Left kidney (tissue), 2 donors: ENCODE results near the gene SRR. TPM values are rescaled to one million over a fixed set of nuclear protein-coding genes. Genes with fewer than 3 reads are reported as not detected.

Source experiments
- DNase-seq: peaks from one replicate; pipeline ENCODE4 v3.0.0-alpha.2; 2013
- polyA plus RNA-seq: library from polyadenylated mRNA; unstranded; fragments of 120-200 nt; gene quantifications from one replicate; pipeline ENCODE4 v1.2.1, GENCODE V29; 2013; ENCODE audit not compliant: insufficient read length

Gene SRR
- polyA plus RNA-seq, 1 donor, result 24.0 TPM

DNA sequence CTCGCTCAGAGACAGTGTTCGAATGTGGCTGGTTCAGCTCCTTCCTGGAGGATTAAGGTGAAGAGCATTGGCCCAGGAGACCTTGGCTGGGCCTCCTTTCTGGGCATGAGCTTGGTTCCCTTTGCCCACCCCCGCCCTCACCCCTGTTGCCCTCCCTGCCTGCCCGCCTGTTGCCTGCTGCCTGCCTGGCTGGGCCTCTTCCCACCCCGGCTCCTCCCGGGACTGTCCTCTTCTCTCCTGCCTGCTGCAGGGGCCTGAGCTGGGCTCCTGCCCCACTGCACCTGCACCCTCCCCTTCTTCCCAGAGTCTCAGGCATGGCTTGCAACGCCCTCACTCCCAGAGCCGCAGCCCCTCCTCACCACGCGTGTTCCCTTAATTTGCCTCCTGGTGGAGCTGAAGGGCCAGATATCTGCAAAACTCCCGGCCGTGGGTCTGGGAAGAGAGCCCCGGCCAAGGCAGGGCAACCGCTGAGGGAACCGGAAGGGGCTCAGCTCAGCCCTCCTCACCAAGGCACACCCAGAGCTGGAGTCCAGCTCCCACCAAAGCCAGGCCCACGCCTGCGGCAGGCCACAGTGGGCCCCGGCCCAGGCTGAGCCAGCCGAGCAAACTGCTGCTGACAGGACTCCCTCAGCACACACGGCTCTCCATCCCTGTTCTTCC lies 65.9 kb downstream of the SRR start:
- DNase-seq, result no peak

DNA sequence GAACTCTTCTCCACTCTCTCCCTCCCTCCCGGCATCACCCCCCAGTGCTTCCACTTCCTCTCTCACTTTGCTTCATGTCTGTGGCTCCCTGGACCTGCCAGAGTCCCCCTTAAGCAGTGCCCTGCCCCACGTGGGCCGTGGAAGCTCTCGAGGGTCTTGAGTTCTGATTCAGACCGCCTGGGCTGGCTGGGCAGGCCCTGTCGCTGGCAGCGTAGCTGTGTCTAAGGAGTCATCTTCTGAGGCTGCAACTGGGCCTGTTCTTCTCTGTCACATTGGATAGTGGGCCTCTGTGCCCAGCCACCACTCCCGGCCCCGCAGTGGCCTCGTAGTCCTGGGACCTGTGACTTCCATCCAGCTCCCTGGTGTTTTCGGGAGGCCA lies 66.5 kb downstream of the SRR start:
- DNase-seq, result no peak

DNA sequence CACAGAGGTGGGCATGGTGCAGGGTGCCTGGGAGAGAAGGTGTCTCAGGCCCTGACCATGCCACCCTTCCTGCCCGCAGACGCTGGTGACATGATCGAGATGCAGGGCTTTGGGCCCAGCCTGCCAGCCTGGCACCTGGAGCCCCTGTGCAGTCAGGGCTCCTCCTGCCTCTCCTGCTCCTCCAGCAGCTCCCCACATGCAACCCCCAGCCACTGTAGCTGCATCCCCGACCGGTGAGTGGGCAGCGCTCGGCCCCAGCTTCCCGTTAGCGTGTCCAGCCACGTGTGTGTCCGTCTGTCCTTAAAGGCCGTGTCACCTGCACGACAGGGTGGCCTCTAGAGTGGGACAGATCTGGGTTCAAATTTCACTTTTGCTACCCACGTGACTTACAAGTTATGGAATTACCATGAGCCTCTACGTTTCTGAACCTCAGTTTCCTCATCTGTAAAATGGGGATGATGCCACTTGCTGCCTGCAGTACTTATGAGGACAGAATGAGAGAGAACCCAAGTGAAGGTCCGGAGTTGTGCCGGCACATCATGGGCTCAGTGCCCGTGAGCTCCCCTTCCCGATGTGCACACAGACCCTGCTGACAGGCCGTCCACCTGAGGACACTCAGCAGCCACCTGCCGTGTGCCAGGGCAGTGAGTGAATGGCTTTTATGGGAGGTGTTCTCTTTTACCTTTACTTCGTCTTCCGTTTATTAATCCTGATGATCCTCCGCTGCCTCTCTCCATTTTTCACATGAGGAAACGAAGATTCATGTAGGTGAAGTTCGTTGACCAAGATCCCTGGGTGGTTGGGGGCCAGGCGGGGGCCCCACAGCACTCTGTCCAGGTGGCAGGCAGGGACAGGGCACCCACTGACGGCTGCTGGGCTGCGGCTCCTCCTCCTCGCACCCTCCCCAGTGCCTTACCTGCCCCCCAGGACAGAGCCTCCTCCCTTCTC lies 67.7 kb downstream of the SRR start:
- no peak for DNase-seq

DNA sequence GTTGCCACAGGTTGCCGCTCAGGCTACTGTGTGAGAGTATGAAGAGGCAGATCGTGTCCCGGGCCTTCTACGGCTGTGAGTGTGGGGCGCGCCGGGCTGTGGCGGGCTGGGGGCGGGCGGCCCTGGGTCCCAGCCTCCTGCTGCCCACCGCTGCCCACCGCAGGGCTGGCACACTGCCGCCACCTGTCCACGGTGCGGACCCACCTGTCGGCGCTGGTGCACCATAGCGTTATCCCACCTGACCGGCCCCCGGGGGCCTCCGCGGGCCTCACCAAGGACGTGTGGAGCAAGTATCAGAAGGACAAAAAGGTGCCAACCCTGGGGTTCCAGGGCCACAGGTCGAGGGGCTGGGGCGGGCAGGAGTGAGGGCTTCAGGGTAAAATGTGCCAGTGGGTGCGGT lies 68.4 kb downstream of the SRR start:
- no peak for DNase-seq

DNA sequence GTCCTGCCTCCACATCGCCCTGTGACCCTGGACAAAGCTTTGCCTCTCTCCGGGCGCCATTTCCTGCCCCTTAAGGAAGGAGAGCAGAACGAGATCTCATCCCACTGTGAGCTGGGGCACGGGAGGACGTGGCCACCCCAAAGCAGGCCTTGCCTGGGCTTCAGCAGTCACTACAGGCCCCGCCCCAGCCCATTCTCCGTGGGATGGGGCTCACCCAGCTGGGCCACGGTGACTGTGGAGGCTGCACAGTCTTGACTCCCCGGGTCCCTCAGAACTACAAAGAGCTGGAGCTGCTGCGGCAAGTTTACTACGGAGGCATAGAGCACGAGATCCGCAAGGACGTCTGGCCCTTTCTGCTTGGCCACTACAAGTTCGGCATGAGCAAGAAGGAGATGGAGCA lies 68.9 kb downstream of the SRR start:
- DNase-seq, result no peak

DNA sequence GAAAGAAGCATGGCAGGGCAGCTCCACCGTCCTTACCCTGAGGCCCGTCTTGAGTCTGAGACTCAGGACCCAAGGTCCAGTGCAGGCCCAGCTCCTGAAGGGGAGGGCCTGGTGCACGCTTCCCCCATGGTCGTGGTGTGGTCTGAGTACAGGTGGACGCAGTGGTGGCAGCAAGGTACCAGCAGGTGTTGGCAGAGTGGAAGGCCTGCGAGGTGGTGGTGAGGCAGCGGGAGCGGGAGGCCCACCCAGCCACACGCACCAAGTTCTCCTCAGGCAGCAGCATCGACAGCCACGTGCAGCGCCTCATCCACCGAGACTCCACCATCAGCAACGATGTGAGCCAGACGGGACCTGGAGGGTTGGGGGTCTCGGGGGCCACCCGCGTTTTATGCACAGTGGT lies 69.4 kb downstream of the SRR start:
- DNase-seq, result no peak

Other genes with a start within 250 kb of the SRR start
- 13.2 TPM for gene HIC1, start 248.8 kb upstream of the SRR start, polyA plus RNA-seq
- gene SMG6, start 165 bp upstream of the SRR start, polyA plus RNA-seq, result 30.1 TPM
- 38.5 TPM for gene TSR1, start 32.5 kb downstream of the SRR start, polyA plus RNA-seq
- 70.9 TPM for gene SGSM2, start 33.6 kb downstream of the SRR start, polyA plus RNA-seq
- 15.7 TPM for gene MNT, start 97.1 kb downstream of the SRR start, polyA plus RNA-seq
- gene METTL16, start 207.9 kb downstream of the SRR start, polyA plus RNA-seq, result 39.2 TPM